ENCODE results near the gene IGFN1.
A peak's percentile ranks its signal among the peaks of the same experiment; 100 is the strongest.

IGFN1 gene

GRCh38 chr1:201269900-201270410, 79.3 kb downstream of the IGFN1 start:
- no peak for DNase-seq (ENCODE audit: low read depth)
- no peak overlapping the region for H3K4me3 ChIP-seq (ENCODE audit: low read length)
- no peak for TF ChIP-seq CTCF (conservative IDR thresholded peaks at IDR 0.05; ENCODE audit: low read depth, low read length)

- DNase-seq (ENCODE audit: low read depth), result no peak
- TF ChIP-seq CTCF (conservative IDR thresholded peaks at IDR 0.05; ENCODE audit: low read depth, low read length), result no peak
- no peak overlapping the region for H3K4me3 ChIP-seq (ENCODE audit: low read length)
Measured at GRCh38 chr1:201270616-201271390, 80.2 kb downstream of the IGFN1 start.

GRCh38 chr1:201272799-201273198, 82.2 kb downstream of the IGFN1 start:
- DNase-seq (ENCODE audit: low read depth), result no peak
- TF ChIP-seq CTCF (conservative IDR thresholded peaks at IDR 0.05; ENCODE audit: low read depth, low read length), result no peak
- no peak overlapping the region for H3K4me3 ChIP-seq (ENCODE audit: low read length)

- no peak for DNase-seq (ENCODE audit: low read depth)
- H3K4me3 ChIP-seq (ENCODE audit: low read length), result no peak overlapping the region
- TF ChIP-seq CTCF (conservative IDR thresholded peaks at IDR 0.05; ENCODE audit: low read depth, low read length), result no peak
Measured at GRCh38 chr1:201274616-201275252, 84.1 kb downstream of the IGFN1 start.

GRCh38 chr1:201275253-201275666, 84.6 kb downstream of the IGFN1 start:
- peak; percentile 77 for DNase-seq (ENCODE audit: low read depth)
- no peak for TF ChIP-seq CTCF (conservative IDR thresholded peaks at IDR 0.05; ENCODE audit: low read depth, low read length)
- H3K4me3 ChIP-seq (ENCODE audit: low read length), result no peak overlapping the region

GRCh38 chr1:201276891-201277290, 86.3 kb downstream of the IGFN1 start:
- no peak overlapping the region for H3K4me3 ChIP-seq (ENCODE audit: low read length)
- no peak for TF ChIP-seq CTCF (conservative IDR thresholded peaks at IDR 0.05; ENCODE audit: low read depth, low read length)
- DNase-seq (ENCODE audit: low read depth), result no peak

- TF ChIP-seq CTCF (conservative IDR thresholded peaks at IDR 0.05; ENCODE audit: low read depth, low read length), result no peak
- H3K4me3 ChIP-seq (ENCODE audit: low read length), result no peak overlapping the region
- no peak for DNase-seq (ENCODE audit: low read depth)
Measured at GRCh38 chr1:201277441-201277840, 86.8 kb downstream of the IGFN1 start.

All from retinal pigment epithelial cell (primary cell).